HepG2 (cell line): ENCODE data around the gene GRB10. TPM values are rescaled to one million over a fixed set of nuclear protein-coding genes. Genes with fewer than 3 reads are reported as not detected.

Experiments used
- BCL6 ChIP-seq: IDR thresholded peaks from 2 replicates; pipeline ENCODE4 v1.6.1; 2016; ENCODE audit warnings: missing genetic modification reagents, missing compliant biosample characterization
- FOXJ3 ChIP-seq: sonication (generic); formaldehyde crosslinking; IDR thresholded peaks from 2 replicates; pipeline ENCODE4 v1.4.0; 2020; ENCODE audit warnings: missing genetic modification reagents, mild to moderate bottlenecking, borderline replicate concordance
- HNRNPUL1 ChIP-seq: fragments of 200-400 bp; formaldehyde crosslinking; IDR thresholded peaks from 2 replicates; pipeline ENCODE4 v1.6.1; 2017; ENCODE audit warnings: low read depth, mild to moderate bottlenecking, low read length, moderate library complexity
- HOXA3 ChIP-seq: sonication (generic); formaldehyde crosslinking; IDR thresholded peaks from 2 replicates; pipeline ENCODE4 v1.5.0; 2020; ENCODE audit warnings: missing genetic modification reagents
- IRF2 ChIP-seq: IDR thresholded peaks from 2 replicates; pipeline ENCODE4 v1.6.1; 2018; ENCODE audit warnings: missing genetic modification reagents, missing compliant biosample characterization
- MED8 ChIP-seq: sonication (generic); formaldehyde crosslinking; IDR thresholded peaks from 2 replicates; pipeline ENCODE4 v1.8.1; 2023; ENCODE audit warnings: mild to moderate bottlenecking, missing genetic modification reagents; ENCODE audit not compliant: insufficient replicate concordance
- NCOA5 ChIP-seq: sonication (generic); formaldehyde crosslinking; IDR thresholded peaks from 2 replicates; pipeline ENCODE4 v1.4.0; 2020; ENCODE audit warnings: missing genetic modification reagents
- TBX3 ChIP-seq: fragments of 450-650 bp; IDR thresholded peaks from 2 replicates; pipeline ENCODE4 v1.6.1; 2017; ENCODE audit warnings: antibody characterized with exemption, mild to moderate bottlenecking, inconsistent platforms, borderline replicate concordance
- TGIF2 ChIP-seq: IDR thresholded peaks from 2 replicates; pipeline ENCODE4 v1.6.1; 2016; ENCODE audit warnings: control low read depth, missing compliant biosample characterization
- ZMYM4 ChIP-seq: sonication (generic); formaldehyde crosslinking; IDR thresholded peaks from 2 replicates; pipeline ENCODE4 v1.8.1; 2023; ENCODE audit warnings: mild to moderate bottlenecking, missing genetic modification reagents
- ZNF367 ChIP-seq: sonication (generic); formaldehyde crosslinking; IDR thresholded peaks from 2 replicates; pipeline ENCODE4 v1.4.0; 2020; ENCODE audit warnings: missing genetic modification reagents, borderline replicate concordance
- polyA plus RNA-seq, 8 experiments: library from polyadenylated mRNA; depleted of rRNA in 3 of 8; stranded (reverse) in 7 of 8; unstranded in 1 of 8; fragments of >200 nt; fragmentation: Illumina TruSeq in 4 of 8; extraction: Trizol in 4 of 8; gene quantifications; 2 replicates each; pipeline versions ENCODE4 v1.2.1 to v1.2.3, GENCODE V29; 2011 to 2016; ENCODE audit warnings: low read depth in 4 of 8, missing spikeins in 1 of 8, mixed read lengths in 1 of 8; ENCODE audit not compliant: insufficient read depth in 1 of 8
- total RNA-seq, 5 experiments: library from RNA; depleted of rRNA; stranded (reverse); fragments of >200 nt; fragmentation: Illumina TruSeq; extraction: Trizol; gene quantifications; 2 replicates each; pipeline ENCODE4 v1.2.3, GENCODE V29; 2016; ENCODE audit warnings: low read depth in 1 of 5
- TF ChIP-seq, protein P1 (sequence below): IDR thresholded peaks from 2 replicates; pipeline ENCODE4 v1.6.1; 2016
- TF ChIP-seq, protein P2 (sequence below): sonication (generic); formaldehyde crosslinking; IDR thresholded peaks from 2 replicates; pipeline ENCODE4 v1.4.0; 2020; ENCODE audit warnings: missing genetic modification reagents, borderline replicate concordance
- TF ChIP-seq, protein P3 (sequence below): fragments of 450-650 bp; IDR thresholded peaks from 2 replicates; pipeline ENCODE4 v1.6.1; 2017
- TF ChIP-seq, protein P4 (sequence below): sonication (generic); formaldehyde crosslinking; IDR thresholded peaks from 2 replicates; pipeline ENCODE4 v1.4.0; 2020; ENCODE audit warnings: missing genetic modification reagents
- TF ChIP-seq, protein P5 (sequence below): IDR thresholded peaks from 2 replicates; pipeline ENCODE4 v1.6.1; 2016; ENCODE audit warnings: missing compliant biosample characterization, missing genetic modification reagents, borderline replicate concordance
- TF ChIP-seq, protein P6 (sequence below): sonication (generic); formaldehyde crosslinking; IDR thresholded peaks from 2 replicates; pipeline ENCODE4 v1.5.1; 2020; ENCODE audit warnings: missing genetic modification reagents, mild to moderate bottlenecking, borderline replicate concordance
- TF ChIP-seq, protein P7 (sequence below), 2 experiments: IDR thresholded peaks; 2 replicates each; pipeline ENCODE4 v1.6.1; 2011 to 2012; ENCODE audit warnings: low read length in 2 of 2, borderline replicate concordance in 1 of 2, low read depth in 1 of 2, mild to moderate bottlenecking in 1 of 2, moderate library complexity in 1 of 2

GRB10 gene
- total and polyA plus RNA-seq, 2 of the 13 experiments (the other 11 are each of a cell fraction or from before 2014, with no cell fraction given), result 4.0 to 6.8 TPM

DNA sequence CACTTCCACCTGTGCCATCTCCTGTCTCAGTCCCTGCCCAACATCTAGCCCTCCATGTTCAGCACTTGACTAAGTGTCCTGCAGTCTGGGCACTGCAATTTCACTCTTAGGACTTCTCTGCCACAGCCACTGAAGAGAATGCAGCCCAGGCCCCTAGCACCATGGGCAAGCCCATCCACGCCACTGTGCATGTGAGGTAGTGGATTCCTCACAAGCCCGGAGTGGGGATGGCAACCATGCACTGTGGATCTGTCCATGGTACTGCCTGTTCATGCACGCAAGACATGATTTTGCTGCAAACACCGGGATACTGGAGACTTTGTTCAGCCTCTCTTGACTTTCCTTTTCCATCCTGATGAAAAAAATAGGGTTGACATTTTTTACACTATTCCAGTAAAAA is 229.8 kb downstream of the GRB10 start (continued):
- TF ChIP-seq, protein P1, sequence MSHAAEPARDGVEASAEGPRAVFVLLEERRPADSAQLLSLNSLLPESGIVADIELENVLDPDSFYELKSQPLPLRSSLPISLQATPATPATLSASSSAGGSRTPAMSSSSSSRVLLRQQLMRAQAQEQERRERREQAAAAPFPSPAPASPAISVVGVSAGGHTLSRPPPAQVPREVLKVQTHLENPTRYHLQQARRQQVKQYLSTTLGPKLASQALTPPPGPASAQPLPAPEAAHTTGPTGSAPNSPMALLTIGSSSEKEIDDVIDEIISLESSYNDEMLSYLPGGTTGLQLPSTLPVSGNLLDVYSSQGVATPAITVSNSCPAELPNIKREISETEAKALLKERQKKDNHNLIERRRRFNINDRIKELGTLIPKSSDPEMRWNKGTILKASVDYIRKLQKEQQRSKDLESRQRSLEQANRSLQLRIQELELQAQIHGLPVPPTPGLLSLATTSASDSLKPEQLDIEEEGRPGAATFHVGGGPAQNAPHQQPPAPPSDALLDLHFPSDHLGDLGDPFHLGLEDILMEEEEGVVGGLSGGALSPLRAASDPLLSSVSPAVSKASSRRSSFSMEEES (CRISPR knock-in tag), result 0 out of 2 replicates have a peak, but pooled peaks have one; percentile 37
- no peak for TF ChIP-seq HNRNPUL1
- peak; percentile 92 for TF ChIP-seq TGIF2 (CRISPR knock-in tag)
- TF ChIP-seq HOXA3, result peak; percentile 39; the same call in 1 of the 2 replicates
- TF ChIP-seq, protein P2, sequence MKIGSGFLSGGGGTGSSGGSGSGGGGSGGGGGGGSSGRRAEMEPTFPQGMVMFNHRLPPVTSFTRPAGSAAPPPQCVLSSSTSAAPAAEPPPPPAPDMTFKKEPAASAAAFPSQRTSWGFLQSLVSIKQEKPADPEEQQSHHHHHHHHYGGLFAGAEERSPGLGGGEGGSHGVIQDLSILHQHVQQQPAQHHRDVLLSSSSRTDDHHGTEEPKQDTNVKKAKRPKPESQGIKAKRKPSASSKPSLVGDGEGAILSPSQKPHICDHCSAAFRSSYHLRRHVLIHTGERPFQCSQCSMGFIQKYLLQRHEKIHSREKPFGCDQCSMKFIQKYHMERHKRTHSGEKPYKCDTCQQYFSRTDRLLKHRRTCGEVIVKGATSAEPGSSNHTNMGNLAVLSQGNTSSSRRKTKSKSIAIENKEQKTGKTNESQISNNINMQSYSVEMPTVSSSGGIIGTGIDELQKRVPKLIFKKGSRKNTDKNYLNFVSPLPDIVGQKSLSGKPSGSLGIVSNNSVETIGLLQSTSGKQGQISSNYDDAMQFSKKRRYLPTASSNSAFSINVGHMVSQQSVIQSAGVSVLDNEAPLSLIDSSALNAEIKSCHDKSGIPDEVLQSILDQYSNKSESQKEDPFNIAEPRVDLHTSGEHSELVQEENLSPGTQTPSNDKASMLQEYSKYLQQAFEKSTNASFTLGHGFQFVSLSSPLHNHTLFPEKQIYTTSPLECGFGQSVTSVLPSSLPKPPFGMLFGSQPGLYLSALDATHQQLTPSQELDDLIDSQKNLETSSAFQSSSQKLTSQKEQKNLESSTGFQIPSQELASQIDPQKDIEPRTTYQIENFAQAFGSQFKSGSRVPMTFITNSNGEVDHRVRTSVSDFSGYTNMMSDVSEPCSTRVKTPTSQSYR, result peak; percentile 33; the same call in 1 of the 2 replicates
- TF ChIP-seq, protein P3, sequence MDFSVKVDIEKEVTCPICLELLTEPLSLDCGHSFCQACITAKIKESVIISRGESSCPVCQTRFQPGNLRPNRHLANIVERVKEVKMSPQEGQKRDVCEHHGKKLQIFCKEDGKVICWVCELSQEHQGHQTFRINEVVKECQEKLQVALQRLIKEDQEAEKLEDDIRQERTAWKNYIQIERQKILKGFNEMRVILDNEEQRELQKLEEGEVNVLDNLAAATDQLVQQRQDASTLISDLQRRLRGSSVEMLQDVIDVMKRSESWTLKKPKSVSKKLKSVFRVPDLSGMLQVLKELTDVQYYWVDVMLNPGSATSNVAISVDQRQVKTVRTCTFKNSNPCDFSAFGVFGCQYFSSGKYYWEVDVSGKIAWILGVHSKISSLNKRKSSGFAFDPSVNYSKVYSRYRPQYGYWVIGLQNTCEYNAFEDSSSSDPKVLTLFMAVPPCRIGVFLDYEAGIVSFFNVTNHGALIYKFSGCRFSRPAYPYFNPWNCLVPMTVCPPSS, result no peak
- no peak for TF ChIP-seq MED8 (CRISPR knock-in tag)
- TF ChIP-seq FOXJ3 (CRISPR knock-in tag), result no peak
- TF ChIP-seq, protein P4, sequence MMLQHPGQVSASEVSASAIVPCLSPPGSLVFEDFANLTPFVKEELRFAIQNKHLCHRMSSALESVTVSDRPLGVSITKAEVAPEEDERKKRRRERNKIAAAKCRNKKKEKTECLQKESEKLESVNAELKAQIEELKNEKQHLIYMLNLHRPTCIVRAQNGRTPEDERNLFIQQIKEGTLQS, result no peak
- TF ChIP-seq, protein P5, sequence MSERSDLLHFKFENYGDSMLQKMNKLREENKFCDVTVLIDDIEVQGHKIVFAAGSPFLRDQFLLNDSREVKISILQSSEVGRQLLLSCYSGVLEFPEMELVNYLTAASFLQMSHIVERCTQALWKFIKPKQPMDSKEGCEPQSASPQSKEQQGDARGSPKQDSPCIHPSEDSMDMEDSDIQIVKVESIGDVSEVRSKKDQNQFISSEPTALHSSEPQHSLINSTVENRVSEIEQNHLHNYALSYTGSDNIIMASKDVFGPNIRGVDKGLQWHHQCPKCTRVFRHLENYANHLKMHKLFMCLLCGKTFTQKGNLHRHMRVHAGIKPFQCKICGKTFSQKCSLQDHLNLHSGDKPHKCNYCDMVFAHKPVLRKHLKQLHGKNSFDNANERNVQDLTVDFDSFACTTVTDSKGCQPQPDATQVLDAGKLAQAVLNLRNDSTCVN, result peak; percentile 79; the same call in 1 of the 2 replicates
- TF ChIP-seq, protein P6, sequence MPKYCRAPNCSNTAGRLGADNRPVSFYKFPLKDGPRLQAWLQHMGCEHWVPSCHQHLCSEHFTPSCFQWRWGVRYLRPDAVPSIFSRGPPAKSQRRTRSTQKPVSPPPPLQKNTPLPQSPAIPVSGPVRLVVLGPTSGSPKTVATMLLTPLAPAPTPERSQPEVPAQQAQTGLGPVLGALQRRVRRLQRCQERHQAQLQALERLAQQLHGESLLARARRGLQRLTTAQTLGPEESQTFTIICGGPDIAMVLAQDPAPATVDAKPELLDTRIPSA (CRISPR knock-in tag), result no peak
- TF ChIP-seq NCOA5 (CRISPR knock-in tag), result no peak
- 0 out of 2 replicates have a peak, but pooled peaks have one; percentile 49 for TF ChIP-seq IRF2
- no peak for TF ChIP-seq BCL6 (CRISPR knock-in tag)
- no peak for TF ChIP-seq ZMYM4 (CRISPR knock-in tag)
- TF ChIP-seq, protein P7, sequence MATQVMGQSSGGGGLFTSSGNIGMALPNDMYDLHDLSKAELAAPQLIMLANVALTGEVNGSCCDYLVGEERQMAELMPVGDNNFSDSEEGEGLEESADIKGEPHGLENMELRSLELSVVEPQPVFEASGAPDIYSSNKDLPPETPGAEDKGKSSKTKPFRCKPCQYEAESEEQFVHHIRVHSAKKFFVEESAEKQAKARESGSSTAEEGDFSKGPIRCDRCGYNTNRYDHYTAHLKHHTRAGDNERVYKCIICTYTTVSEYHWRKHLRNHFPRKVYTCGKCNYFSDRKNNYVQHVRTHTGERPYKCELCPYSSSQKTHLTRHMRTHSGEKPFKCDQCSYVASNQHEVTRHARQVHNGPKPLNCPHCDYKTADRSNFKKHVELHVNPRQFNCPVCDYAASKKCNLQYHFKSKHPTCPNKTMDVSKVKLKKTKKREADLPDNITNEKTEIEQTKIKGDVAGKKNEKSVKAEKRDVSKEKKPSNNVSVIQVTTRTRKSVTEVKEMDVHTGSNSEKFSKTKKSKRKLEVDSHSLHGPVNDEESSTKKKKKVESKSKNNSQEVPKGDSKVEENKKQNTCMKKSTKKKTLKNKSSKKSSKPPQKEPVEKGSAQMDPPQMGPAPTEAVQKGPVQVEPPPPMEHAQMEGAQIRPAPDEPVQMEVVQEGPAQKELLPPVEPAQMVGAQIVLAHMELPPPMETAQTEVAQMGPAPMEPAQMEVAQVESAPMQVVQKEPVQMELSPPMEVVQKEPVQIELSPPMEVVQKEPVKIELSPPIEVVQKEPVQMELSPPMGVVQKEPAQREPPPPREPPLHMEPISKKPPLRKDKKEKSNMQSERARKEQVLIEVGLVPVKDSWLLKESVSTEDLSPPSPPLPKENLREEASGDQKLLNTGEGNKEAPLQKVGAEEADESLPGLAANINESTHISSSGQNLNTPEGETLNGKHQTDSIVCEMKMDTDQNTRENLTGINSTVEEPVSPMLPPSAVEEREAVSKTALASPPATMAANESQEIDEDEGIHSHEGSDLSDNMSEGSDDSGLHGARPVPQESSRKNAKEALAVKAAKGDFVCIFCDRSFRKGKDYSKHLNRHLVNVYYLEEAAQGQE (IDR thresholded peaks at IDR 0.05; ENCODE audit: borderline replicate concordance in 1 of 2, low read depth in 1 of 2, low read length in 2 of 2), result peak; percentile 95 to 98
- TF ChIP-seq ZNF367 (CRISPR knock-in tag), result no peak
- no peak for TF ChIP-seq TBX3
